Loucy (cell line): ENCODE data around the gene NFATC1.

Source experiments
- CTCF ChIP-seq: fragments of 200-600 bp; sonication (generic); conservative IDR thresholded peaks from 2 replicates; pipeline ENCODE4 v1.5.1; 2014; ENCODE audit warnings: mild to moderate bottlenecking, antibody characterized with exemption, low read length
- EZH2phosphoT487 ChIP-seq: fragments of 200-600 bp; IDR thresholded peaks from 2 replicates; pipeline ENCODE4 v1.6.1; 2018; ENCODE audit warnings: antibody characterized with exemption, mild to moderate bottlenecking, moderate library complexity, borderline replicate concordance

- TF ChIP-seq CTCF (no peak), EZH2phosphoT487 (no peak)
Observed at GRCh38 chr18:79522451-79523205, 126.9 kb downstream of the NFATC1 start.
